Measurements from ENCODE around the gene RANBP3.

Gene RANBP3

DNA sequence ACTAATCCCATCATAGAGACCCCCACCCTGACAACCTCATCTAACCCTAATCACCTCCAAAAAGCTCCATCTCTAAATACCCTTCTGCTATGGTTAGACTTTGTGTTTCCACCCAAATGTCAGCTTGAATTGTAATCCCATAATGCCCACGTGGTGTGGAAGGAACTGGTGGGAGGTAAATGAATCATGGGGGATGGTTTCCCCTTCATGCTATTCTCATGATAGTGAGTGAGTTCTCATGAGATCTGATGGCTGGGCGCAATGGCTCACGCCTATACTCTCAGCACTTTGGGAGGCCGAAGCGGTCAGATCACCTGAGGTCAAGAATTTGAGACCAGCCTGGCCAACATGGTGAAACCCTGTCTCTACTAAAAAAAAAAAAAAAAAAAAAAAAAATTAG, 70.7 kb downstream of the RANBP3 start:
- peaks cover 10% of the 10 kb centered on the region; the same call in 1 of the 2 replicates for H4K20me1 ChIP-seq (ENCODE audit: insufficient read depth, low read length)
- ATAC-seq (ENCODE audit: insufficient read depth, low read depth) (no peak), DNase-seq (no peak)
- H2AFZ ChIP-seq (ENCODE audit: low read depth, low read length), result no peak overlapping the region
- peaks cover 13% of the 10 kb centered on the region for H3K36me3 ChIP-seq (ENCODE audit: insufficient read depth, low read length)
- H3K27me3 ChIP-seq (ENCODE audit: insufficient read depth, low read length, poor library complexity), result no peaks in the 10 kb centered on the region
- peaks cover 24% of the 10 kb centered on the region for H3K4me1 ChIP-seq (ENCODE audit: insufficient read depth, low read length)
- no peaks in the 10 kb centered on the region for H3K9me3 ChIP-seq (ENCODE audit: insufficient read depth, low read length, severe bottlenecking)
- no peak overlapping the region for H3K4me3 ChIP-seq (ENCODE audit: low read depth in 1 of 2, low read length in 2 of 2)
- H3K27ac ChIP-seq (ENCODE audit: low read length), result no peak overlapping the region
- H3K9ac ChIP-seq (ENCODE audit: low read depth, low read length), result no peak overlapping the region
- peaks cover 26% of the 10 kb centered on the region for H3K79me2 ChIP-seq (ENCODE audit: insufficient read depth, low read length)
- no peak overlapping the region for H3K4me2 ChIP-seq (ENCODE audit: insufficient read depth, low read length)
- TF ChIP-seq, protein P1, sequence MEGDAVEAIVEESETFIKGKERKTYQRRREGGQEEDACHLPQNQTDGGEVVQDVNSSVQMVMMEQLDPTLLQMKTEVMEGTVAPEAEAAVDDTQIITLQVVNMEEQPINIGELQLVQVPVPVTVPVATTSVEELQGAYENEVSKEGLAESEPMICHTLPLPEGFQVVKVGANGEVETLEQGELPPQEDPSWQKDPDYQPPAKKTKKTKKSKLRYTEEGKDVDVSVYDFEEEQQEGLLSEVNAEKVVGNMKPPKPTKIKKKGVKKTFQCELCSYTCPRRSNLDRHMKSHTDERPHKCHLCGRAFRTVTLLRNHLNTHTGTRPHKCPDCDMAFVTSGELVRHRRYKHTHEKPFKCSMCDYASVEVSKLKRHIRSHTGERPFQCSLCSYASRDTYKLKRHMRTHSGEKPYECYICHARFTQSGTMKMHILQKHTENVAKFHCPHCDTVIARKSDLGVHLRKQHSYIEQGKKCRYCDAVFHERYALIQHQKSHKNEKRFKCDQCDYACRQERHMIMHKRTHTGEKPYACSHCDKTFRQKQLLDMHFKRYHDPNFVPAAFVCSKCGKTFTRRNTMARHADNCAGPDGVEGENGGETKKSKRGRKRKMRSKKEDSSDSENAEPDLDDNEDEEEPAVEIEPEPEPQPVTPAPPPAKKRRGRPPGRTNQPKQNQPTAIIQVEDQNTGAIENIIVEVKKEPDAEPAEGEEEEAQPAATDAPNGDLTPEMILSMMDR (IDR thresholded peaks at IDR 0.05; ENCODE audit: borderline replicate concordance, extremely low read depth, low read length, poor library complexity, severe bottlenecking), result no peak
- no peak for TF ChIP-seq EZH2 (IDR thresholded peaks at IDR 0.05; ENCODE audit: borderline replicate concordance, low read depth, low read length, severe bottlenecking)

- H4K20me1 ChIP-seq (ENCODE audit: insufficient read depth, low read length), result peaks cover 21% of the 10 kb centered on the region
- H3K4me2 ChIP-seq (ENCODE audit: insufficient read depth, low read length), result peak overlapping the region; percentile 77
- H3K4me3 ChIP-seq (ENCODE audit: low read depth in 1 of 2, low read length in 2 of 2), result peak overlapping the region; percentile 87 to 90; a peak in 3 of 4 replicates
- DNase-seq (no peak), ATAC-seq (ENCODE audit: insufficient read depth, low read depth) (no peak)
- peak overlapping the region; percentile 70 for H3K27ac ChIP-seq (ENCODE audit: low read length)
- peaks cover 35% of the 10 kb centered on the region for H3K4me1 ChIP-seq (ENCODE audit: insufficient read depth, low read length)
- H2AFZ ChIP-seq (ENCODE audit: low read depth, low read length), result peak overlapping the region; percentile 79
- no peaks in the 10 kb centered on the region for H3K9me3 ChIP-seq (ENCODE audit: insufficient read depth, low read length, severe bottlenecking)
- peak overlapping the region; percentile 82 for H3K9ac ChIP-seq (ENCODE audit: low read depth, low read length)
- TF ChIP-seq EZH2 (IDR thresholded peaks at IDR 0.05; ENCODE audit: borderline replicate concordance, low read depth, low read length, severe bottlenecking), result no peak
- TF ChIP-seq, protein P1 (IDR thresholded peaks at IDR 0.05; ENCODE audit: borderline replicate concordance, extremely low read depth, low read length, poor library complexity, severe bottlenecking), result no peak
- H3K36me3 ChIP-seq (ENCODE audit: insufficient read depth, low read length), result peaks cover 18% of the 10 kb centered on the region
- no peaks in the 10 kb centered on the region for H3K27me3 ChIP-seq (ENCODE audit: insufficient read depth, low read length, poor library complexity)
- peaks cover 42% of the 10 kb centered on the region for H3K79me2 ChIP-seq (ENCODE audit: insufficient read depth, low read length)
Observed at GRCh38 chr19:5905114-5905778, 72.7 kb downstream of the RANBP3 start.

DNA sequence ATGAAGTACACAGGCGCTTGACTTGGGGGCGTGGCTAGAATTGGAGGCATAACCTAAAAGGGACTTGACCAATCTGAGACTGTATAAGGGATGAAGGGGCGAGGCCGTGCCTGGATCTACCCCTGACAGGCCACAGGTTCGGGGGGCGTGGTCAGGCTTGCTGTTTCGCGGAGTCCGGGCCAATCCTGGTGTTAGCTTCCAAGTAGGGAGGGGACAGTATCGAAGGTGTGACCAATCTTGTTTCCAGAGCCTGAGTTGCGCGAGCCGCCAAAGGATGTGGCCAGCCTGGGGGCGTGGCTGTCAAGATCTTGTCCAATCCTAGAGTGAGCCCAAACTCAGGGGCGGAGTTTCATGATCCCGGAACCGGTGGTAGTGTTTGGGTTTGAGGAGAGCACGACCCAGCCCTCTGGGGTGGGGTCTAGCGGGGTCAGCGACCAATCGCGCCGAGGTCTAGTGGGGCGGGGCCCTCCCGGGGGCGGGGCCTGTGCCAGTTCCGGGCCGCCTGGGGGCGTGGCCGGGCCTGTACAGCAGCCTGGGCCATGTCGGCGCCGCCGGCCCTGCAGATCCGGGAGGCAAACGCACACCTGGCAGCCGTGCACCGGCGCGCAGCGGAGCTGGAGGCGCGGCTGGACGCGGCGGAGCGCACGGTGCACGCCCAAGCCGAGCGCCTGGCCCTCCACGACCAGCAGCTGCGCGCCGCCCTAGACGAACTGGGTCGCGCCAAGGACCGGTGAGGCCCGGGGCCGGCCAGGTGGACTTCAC, 73.4 kb downstream of the RANBP3 start, which contains the start of gene VMAC:
Gene VMAC (plus strand): TSS at position 521 of the 762 bp plus-strand sequence. CDS start 19 bp downstream, at position 540.
- Histone ChIP-seq H3K27me3 (ENCODE audit: insufficient read depth, low read length, poor library complexity) (no peaks in the 10 kb centered on the region), H4K20me1 (ENCODE audit: insufficient read depth, low read length) (peaks cover 28% of the 10 kb centered on the region), H3K4me3 (ENCODE audit: low read depth in 1 of 2, low read length in 2 of 2) (peak within 1 kb of the TSS; percentile 87 to 90; a peak in 3 of 4 replicates), H3K4me1 (ENCODE audit: insufficient read depth, low read length) (peaks cover 38% of the 10 kb centered on the region), H3K9ac (ENCODE audit: low read depth, low read length) (peak within 1 kb of the TSS; percentile 89), H3K36me3 (ENCODE audit: insufficient read depth, low read length) (peaks cover 18% of the 10 kb centered on the region), H3K27ac (ENCODE audit: low read length) (peak within 1 kb of the TSS; percentile 82), H3K9me3 (ENCODE audit: insufficient read depth, low read length, severe bottlenecking) (no peaks in the 10 kb centered on the region), H3K4me2 (ENCODE audit: insufficient read depth, low read length) (peak within 1 kb of the TSS; percentile 77), H2AFZ (ENCODE audit: low read depth, low read length) (peak within 1 kb of the TSS; percentile 80), H3K79me2 (ENCODE audit: insufficient read depth, low read length) (peaks cover 50% of the 10 kb centered on the region)
- peak; percentile 100 for DNase-seq
- TF ChIP-seq EZH2 (IDR thresholded peaks at IDR 0.05; ENCODE audit: borderline replicate concordance, low read depth, low read length, severe bottlenecking), result no peak
- TF ChIP-seq, protein P1 (IDR thresholded peaks at IDR 0.05; ENCODE audit: borderline replicate concordance, extremely low read depth, low read length, poor library complexity, severe bottlenecking), result no peak
- peak; percentile 88 for ATAC-seq (ENCODE audit: insufficient read depth, low read depth)
